ENCODE results near the gene KCNJ12. TPM values are rescaled to one million over a fixed set of nuclear protein-coding genes. Genes with fewer than 3 reads are reported as not detected.
A peak's percentile ranks its signal among the peaks of the same experiment; 100 is the strongest.

Gene KCNJ12
- total RNA-seq, 1 experiment from 2014 or later: not detected

DNA sequence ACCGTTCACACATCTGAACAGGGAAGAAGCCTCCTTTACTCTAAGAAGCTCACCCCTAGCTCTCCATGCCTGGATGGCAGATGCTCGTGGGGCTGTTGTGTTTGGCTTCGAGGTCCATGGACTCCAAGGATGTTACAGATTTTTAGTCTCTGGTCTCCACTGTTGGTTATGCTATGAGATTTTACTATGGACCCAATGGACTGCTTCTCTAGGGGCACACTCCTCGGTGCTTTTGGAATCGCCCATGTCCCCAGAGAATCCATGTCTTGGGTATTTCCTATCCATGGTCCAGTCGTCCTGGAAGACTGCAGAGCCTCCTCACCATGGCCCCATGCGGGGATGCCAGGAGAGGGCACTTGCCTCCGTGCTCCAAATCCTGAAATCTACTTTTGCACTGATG, 83.4 kb downstream of the KCNJ12 start:
- TF ChIP-seq, protein P1, sequence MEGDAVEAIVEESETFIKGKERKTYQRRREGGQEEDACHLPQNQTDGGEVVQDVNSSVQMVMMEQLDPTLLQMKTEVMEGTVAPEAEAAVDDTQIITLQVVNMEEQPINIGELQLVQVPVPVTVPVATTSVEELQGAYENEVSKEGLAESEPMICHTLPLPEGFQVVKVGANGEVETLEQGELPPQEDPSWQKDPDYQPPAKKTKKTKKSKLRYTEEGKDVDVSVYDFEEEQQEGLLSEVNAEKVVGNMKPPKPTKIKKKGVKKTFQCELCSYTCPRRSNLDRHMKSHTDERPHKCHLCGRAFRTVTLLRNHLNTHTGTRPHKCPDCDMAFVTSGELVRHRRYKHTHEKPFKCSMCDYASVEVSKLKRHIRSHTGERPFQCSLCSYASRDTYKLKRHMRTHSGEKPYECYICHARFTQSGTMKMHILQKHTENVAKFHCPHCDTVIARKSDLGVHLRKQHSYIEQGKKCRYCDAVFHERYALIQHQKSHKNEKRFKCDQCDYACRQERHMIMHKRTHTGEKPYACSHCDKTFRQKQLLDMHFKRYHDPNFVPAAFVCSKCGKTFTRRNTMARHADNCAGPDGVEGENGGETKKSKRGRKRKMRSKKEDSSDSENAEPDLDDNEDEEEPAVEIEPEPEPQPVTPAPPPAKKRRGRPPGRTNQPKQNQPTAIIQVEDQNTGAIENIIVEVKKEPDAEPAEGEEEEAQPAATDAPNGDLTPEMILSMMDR (IDR thresholded peaks at IDR 0.05; ENCODE audit: unreplicated experiment): no peak
- H3K9me3 Mint-ChIP-seq (ENCODE audit: unreplicated experiment): no peaks in the 10 kb centered on the region
- no TSS peak for BruUV-seq (replicated peaks)
- no peak overlapping the region for H3K4me3 Mint-ChIP-seq (ENCODE audit: unreplicated experiment)
- H3K4me1 Mint-ChIP-seq (ENCODE audit: insufficient read depth, unreplicated experiment): peaks cover 5% of the 10 kb centered on the region
- ChIA-PET CTCF (interaction anchor here (5.0 kb wide), 1 partner anchor 52 kb away, joined by 100 read pairs; no protein-coding TSS in a partner anchor), POLR2A (no interaction called here)
- intact Hi-C loops (cut with micrococcal nuclease): no loop called here
- no peak overlapping the region for H3K27ac Mint-ChIP-seq (ENCODE audit: low read depth, unreplicated experiment)
- no peak for DNase-seq (ENCODE audit: unreplicated experiment)
- peaks cover 38% of the 10 kb centered on the region for H3K27me3 Mint-ChIP-seq (ENCODE audit: insufficient read depth, unreplicated experiment)
- no peaks in the 10 kb centered on the region for H3K36me3 Mint-ChIP-seq (ENCODE audit: insufficient read depth, unreplicated experiment)

DNA sequence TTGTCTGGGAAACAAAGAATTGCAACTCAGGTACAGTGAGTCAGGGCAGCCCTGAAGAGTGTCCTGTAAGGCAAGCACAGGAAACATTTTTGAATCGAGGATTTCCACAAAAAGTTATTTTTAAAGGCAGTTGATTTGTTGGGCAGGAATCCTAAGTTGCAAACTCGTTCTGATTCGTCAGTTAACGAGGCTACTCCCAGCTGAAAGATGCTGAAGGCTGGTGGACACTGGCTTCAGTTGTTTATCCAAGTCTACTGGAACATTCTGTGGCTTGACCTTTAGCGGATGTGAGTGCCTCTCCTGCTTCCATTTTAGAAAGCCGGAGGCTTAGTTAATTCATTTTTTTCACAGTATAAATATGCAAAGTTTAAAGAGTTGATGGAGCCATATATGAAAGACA, 84.2 kb downstream of the KCNJ12 start:
- Mint-ChIP-seq H3K36me3 (ENCODE audit: insufficient read depth, unreplicated experiment) (no peaks in the 10 kb centered on the region), H3K27me3 (ENCODE audit: insufficient read depth, unreplicated experiment) (peaks cover 42% of the 10 kb centered on the region), H3K9me3 (ENCODE audit: unreplicated experiment) (no peaks in the 10 kb centered on the region), H3K4me3 (ENCODE audit: unreplicated experiment) (no peak overlapping the region), H3K27ac (ENCODE audit: low read depth, unreplicated experiment) (no peak overlapping the region), H3K4me1 (ENCODE audit: insufficient read depth, unreplicated experiment) (peaks cover 5% of the 10 kb centered on the region)
- peak; percentile 37 for DNase-seq (ENCODE audit: unreplicated experiment)
- TF ChIP-seq, protein P1 (IDR thresholded peaks at IDR 0.05; ENCODE audit: unreplicated experiment): no peak
- ChIA-PET CTCF (interaction anchor here (2.5 kb wide), 1 partner anchor 52 kb away, joined by 21 read pairs; no protein-coding TSS in a partner anchor), POLR2A (no interaction called here)
- intact Hi-C loops (cut with micrococcal nuclease): no loop called here
- BruUV-seq (replicated peaks): no TSS peak

DNA sequence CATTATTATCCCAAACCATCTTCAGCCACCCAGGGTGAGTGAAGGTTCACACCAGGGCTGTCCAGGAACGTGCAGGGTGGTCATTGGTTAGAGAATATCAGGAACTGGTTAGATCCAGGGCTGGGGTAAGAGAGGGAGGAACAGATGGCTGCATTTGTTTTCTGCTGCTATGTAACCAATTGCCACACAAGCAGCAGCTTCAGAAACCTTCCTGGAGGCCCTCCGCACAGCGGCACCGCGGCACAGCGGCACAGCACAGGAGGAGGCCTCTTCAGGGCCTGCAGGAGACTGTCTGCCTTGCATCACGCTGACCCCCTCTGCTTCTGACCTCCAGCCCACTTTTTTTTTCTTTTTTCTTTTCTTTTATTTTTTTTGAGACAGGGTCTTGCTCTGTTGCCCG, 86.1 kb downstream of the KCNJ12 start:
- no peaks in the 10 kb centered on the region for H3K9me3 Mint-ChIP-seq (ENCODE audit: unreplicated experiment)
- no peaks in the 10 kb centered on the region for H3K36me3 Mint-ChIP-seq (ENCODE audit: insufficient read depth, unreplicated experiment)
- ChIA-PET CTCF (interaction anchor here (0.6 to 2.5 kb wide), 2 partner anchors 51 to 1452 kb away, joined by 4 to 21 read pairs; no protein-coding TSS in a partner anchor), POLR2A (no interaction called here)
- H3K4me1 Mint-ChIP-seq (ENCODE audit: insufficient read depth, unreplicated experiment): peaks cover 1% of the 10 kb centered on the region
- peaks cover 57% of the 10 kb centered on the region for H3K27me3 Mint-ChIP-seq (ENCODE audit: insufficient read depth, unreplicated experiment)
- TF ChIP-seq, protein P1 (IDR thresholded peaks at IDR 0.05; ENCODE audit: unreplicated experiment): no peak
- DNase-seq (ENCODE audit: unreplicated experiment): no peak
- BruUV-seq (replicated peaks): no TSS peak
- intact Hi-C loops (cut with micrococcal nuclease): no loop called here
- no peak overlapping the region for H3K27ac Mint-ChIP-seq (ENCODE audit: low read depth, unreplicated experiment)
- H3K4me3 Mint-ChIP-seq (ENCODE audit: unreplicated experiment): no peak overlapping the region

DNA sequence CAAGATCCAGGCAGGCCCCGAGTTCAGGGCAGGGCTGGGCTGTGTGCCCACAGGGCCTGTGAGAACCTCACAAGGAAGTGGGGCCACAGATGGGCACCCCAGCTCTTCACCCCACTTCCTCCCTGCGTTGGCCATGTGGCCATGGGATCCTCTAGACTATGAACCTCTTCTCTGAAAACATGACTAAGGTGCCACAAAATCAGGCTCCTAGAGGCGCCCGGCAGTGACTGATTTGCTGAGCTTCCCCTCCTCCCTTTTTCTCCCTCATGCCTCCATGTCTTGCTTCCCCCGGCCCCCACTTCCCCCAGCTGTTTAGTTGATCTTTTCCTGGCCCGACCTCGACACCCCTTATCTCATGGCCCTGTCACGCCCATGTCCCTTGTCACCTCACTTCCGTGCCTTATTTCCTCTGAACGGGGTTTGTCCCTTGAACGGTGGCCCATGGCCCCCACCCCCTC, 87.1 kb downstream of the KCNJ12 start:
- no peaks in the 10 kb centered on the region for H3K9me3 Mint-ChIP-seq (ENCODE audit: unreplicated experiment)
- no peak overlapping the region for H3K4me3 Mint-ChIP-seq (ENCODE audit: unreplicated experiment)
- H3K27me3 Mint-ChIP-seq (ENCODE audit: insufficient read depth, unreplicated experiment): peaks cover 62% of the 10 kb centered on the region
- H3K36me3 Mint-ChIP-seq (ENCODE audit: insufficient read depth, unreplicated experiment): no peaks in the 10 kb centered on the region
- POLR2A ChIA-PET: no interaction called here
- no TSS peak for BruUV-seq (replicated peaks)
- TF ChIP-seq, protein P1 (IDR thresholded peaks at IDR 0.05; ENCODE audit: unreplicated experiment): no peak
- no peak for DNase-seq (ENCODE audit: unreplicated experiment)
- H3K27ac Mint-ChIP-seq (ENCODE audit: low read depth, unreplicated experiment): no peak overlapping the region
- intact Hi-C loops (cut with micrococcal nuclease): no loop called here
- CTCF ChIA-PET: interaction anchor here (0.7 kb wide), 1 partner anchor 51 kb away, joined by 4 read pairs; no protein-coding TSS in a partner anchor
- H3K4me1 Mint-ChIP-seq (ENCODE audit: insufficient read depth, unreplicated experiment): no peaks in the 10 kb centered on the region

All from MCF 10A (cell line).